ENCODE results near the gene CHMP2A. TPM values are rescaled to one million over a fixed set of nuclear protein-coding genes. Genes with fewer than 3 reads are reported as not detected.
A peak's percentile ranks its signal among the peaks of the same experiment; 100 is the strongest.

Gene CHMP2A
- total and polyA plus RNA-seq, 2 of the 13 experiments (the other 11 are each of a cell fraction or from before 2014, with no cell fraction given): 49.7 to 55.0 TPM

- TF ChIP-seq, protein P1, sequence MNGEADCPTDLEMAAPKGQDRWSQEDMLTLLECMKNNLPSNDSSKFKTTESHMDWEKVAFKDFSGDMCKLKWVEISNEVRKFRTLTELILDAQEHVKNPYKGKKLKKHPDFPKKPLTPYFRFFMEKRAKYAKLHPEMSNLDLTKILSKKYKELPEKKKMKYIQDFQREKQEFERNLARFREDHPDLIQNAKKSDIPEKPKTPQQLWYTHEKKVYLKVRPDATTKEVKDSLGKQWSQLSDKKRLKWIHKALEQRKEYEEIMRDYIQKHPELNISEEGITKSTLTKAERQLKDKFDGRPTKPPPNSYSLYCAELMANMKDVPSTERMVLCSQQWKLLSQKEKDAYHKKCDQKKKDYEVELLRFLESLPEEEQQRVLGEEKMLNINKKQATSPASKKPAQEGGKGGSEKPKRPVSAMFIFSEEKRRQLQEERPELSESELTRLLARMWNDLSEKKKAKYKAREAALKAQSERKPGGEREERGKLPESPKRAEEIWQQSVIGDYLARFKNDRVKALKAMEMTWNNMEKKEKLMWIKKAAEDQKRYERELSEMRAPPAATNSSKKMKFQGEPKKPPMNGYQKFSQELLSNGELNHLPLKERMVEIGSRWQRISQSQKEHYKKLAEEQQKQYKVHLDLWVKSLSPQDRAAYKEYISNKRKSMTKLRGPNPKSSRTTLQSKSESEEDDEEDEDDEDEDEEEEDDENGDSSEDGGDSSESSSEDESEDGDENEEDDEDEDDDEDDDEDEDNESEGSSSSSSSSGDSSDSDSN (CRISPR knock-in tag; IDR thresholded peaks at IDR 0.05): peak; percentile 39; the same call in 1 of the 2 replicates
- TF ChIP-seq ZNF235 (CRISPR knock-in tag; IDR thresholded peaks at IDR 0.05; ENCODE audit: borderline replicate concordance): no peak
- TF ChIP-seq NR3C1 (CRISPR knock-in tag; IDR thresholded peaks at IDR 0.05): no peak
- TF ChIP-seq ZBTB34 (CRISPR knock-in tag; IDR thresholded peaks at IDR 0.05): no peak
- 0 out of 2 replicates have a peak, but pooled peaks have one; percentile 25 for TF ChIP-seq IRX3 (CRISPR knock-in tag; IDR thresholded peaks at IDR 0.05; ENCODE audit: borderline replicate concordance, low read depth)
- TF ChIP-seq HOXA5 (CRISPR knock-in tag; IDR thresholded peaks at IDR 0.05): no peak
- no peak for TF ChIP-seq ZNF281 (CRISPR knock-in tag; IDR thresholded peaks at IDR 0.05; ENCODE audit: borderline replicate concordance)
- TF ChIP-seq ZNF276 (CRISPR knock-in tag; IDR thresholded peaks at IDR 0.05; ENCODE audit: low read depth): no peak
- no peak for TF ChIP-seq ZFP82 (CRISPR knock-in tag; IDR thresholded peaks at IDR 0.05; ENCODE audit: borderline replicate concordance)
- TF ChIP-seq SMARCE1 (IDR thresholded peaks at IDR 0.05; ENCODE audit: borderline replicate concordance): no peak
- 0 out of 2 replicates have a peak, but pooled peaks have one; percentile 1 for TF ChIP-seq ELF1 (CRISPR knock-in tag; IDR thresholded peaks at IDR 0.05)
- TF ChIP-seq YY1 (IDR thresholded peaks at IDR 0.05; ENCODE audit: insufficient read depth, insufficient replicate concordance, low read depth, low read length): no peak
- no peak for TF ChIP-seq ZXDC (CRISPR knock-in tag; IDR thresholded peaks at IDR 0.05)
- TF ChIP-seq KDM2A (CRISPR knock-in tag; IDR thresholded peaks at IDR 0.05; ENCODE audit: borderline replicate concordance, low read depth): no peak
- no peak for TF ChIP-seq KLF15 (CRISPR knock-in tag; IDR thresholded peaks at IDR 0.05; ENCODE audit: borderline replicate concordance)
- TF ChIP-seq, protein P2, sequence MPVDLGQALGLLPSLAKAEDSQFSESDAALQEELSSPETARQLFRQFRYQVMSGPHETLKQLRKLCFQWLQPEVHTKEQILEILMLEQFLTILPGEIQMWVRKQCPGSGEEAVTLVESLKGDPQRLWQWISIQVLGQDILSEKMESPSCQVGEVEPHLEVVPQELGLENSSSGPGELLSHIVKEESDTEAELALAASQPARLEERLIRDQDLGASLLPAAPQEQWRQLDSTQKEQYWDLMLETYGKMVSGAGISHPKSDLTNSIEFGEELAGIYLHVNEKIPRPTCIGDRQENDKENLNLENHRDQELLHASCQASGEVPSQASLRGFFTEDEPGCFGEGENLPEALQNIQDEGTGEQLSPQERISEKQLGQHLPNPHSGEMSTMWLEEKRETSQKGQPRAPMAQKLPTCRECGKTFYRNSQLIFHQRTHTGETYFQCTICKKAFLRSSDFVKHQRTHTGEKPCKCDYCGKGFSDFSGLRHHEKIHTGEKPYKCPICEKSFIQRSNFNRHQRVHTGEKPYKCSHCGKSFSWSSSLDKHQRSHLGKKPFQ (CRISPR knock-in tag; IDR thresholded peaks at IDR 0.05; ENCODE audit: insufficient replicate concordance): no peak
These were observed 45.2 kb downstream of the CHMP2A start (continued) for GRCh38 chr19:58509731-58510083.
